GM21515 (cell line): ENCODE results near the gene TMEM131L.
"Not testable (repeated sequence)": the region's sequence is repeated elsewhere in the genome, so short reads cannot be mapped to it uniquely, and the experiment has no call there.

Experiments used
- ATAC-seq: cut with Tn5 transposase; IDR thresholded peaks from one replicate; pipeline ENCODE4 v1.9.1; 2021; ENCODE audit not compliant: unreplicated experiment

Gene TMEM131L

DNA sequence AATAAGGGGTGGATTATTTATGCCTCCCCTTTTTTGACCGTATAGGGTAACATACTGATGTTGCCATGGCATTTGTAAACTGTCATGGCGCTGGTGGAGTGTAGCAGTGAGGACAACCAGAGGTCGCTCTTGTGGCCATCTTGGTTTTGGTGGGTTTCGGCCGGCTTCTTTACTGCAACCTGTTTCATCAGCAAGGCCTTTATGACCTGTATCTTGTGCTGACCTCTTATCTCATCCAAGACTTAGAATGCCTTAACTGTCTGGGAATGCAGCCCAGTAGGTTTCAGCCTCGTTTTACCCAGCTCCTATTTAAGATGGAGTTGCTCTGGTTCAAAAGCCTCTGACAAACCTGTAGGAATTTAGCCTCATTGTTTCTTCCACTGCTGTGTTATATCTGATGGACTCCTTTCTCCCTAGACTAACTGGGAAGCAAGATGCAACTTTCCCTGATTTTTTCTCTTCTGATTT, 71.4 kb downstream of the TMEM131L start:
- ATAC-seq = no peak

DNA sequence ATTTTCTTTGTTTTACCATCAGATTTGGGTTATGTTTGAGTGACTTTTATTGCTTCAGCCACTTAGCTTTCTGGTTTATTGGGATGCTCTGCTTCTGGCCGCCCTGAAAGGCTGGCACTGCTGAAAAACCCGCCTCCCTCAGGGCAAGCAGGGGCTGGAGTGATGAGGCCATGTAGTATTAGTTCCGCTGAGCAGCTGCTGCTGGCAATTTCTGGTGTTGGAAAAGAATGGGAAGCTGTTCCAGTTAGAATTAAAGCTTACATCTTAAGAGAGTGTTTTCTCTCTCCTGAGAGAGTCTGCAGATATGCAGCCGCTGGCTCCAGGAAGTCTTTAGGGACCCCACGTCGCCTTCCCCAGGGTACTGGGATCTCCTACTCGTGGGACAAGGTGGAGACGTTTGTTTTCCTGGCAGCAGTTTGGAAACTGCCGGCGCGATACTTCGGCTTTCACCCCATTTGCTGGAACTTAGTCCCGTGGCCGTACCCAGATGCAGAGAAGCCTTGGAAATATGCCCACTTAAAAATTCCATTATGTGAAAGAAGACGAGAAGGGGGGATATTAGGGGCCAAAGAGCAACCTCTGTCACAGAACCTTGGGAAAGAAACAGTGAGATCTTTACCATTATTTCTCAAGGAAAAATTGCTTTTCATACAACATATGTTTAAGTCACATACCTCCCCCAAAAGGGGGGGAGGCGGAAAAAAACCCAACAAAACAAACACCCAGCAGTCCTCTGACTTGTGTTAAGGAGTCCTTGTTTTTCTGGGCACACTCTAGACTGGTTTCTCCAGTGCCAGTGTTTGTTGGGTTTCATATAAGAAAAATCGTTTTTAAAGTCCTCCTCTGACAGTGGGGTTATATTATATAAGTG, 72.6 kb downstream of the TMEM131L start:
- ATAC-seq = no peak

DNA sequence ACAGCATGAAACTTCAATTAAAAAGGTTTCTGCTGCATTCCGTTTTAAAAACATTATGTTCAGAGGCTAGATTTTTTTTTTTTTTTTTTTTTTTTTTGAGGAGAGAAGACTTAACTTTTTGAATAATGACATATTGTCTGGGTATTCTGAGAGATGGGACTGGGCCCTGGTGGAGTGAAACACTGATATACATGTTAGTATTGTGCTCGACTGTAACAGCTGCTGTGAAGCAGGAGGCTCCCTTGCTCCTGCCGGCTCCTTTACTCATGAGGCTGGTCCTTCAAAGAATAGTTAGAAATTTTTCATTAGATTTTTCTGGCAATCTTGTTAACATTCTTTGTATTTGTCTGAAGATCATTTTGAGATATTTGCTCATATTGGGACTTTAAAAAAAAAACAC, 73.3 kb downstream of the TMEM131L start:
- ATAC-seq = no peak

GRCh38 chr4:153541456-153542096, 75.4 kb downstream of the TMEM131L start:
- peak; percentile 63 for ATAC-seq

GRCh38 chr4:153542131-153542530, 76.0 kb downstream of the TMEM131L start:
- no peak for ATAC-seq

- ATAC-seq = no peak
Measured at GRCh38 chr4:153542834-153543233, 76.7 kb downstream of the TMEM131L start.

DNA sequence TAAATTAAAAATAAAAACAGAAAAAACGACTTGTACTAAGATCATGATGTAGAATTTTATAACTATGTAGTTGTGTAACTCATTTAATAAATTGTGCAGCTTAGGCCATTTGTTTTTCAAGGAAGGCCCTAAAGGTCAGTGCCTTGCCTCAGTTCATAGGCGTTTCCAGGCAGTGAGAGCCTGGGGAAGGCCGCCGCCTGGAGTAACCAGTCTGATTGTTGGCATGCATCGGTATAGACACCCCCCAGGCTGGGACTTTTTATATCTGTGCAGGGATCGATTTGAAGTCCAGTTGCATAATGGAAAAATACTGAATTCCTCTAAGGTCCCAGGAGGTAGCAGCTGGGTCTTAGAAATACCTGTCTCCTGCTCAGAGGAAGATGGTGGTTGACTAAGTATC, 77.2 kb downstream of the TMEM131L start:
- ATAC-seq = no peak

- no peak for ATAC-seq
Measured at GRCh38 chr4:153545822-153546221, 79.7 kb downstream of the TMEM131L start.

- ATAC-seq = no peak
Measured at GRCh38 chr4:153546280-153546679, 80.1 kb downstream of the TMEM131L start.

DNA sequence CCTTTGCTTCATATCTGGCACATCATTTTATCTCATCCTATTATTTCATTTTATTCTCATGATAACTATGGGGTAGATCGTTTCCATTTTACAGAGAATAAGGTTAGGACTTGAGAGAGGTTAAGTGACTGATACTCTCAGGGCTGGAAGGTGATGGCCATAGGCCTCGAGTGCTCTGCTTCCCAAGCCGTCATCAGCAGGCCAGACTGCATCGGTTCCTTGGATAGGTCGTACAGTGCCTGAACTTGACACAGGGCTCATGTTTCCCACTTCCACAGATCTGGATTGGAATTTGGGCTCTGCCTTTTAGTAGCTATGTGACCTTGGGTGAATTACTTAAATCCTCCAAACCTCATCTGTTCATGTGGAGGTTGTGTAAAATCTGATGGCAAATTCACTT, 81.4 kb downstream of the TMEM131L start:
- ATAC-seq = no peak

- ATAC-seq = not testable (repeated sequence)
Measured at GRCh38 chr4:153548907-153549306, 82.7 kb downstream of the TMEM131L start.

- no peak for ATAC-seq
Measured at GRCh38 chr4:153549405-153549804, 83.2 kb downstream of the TMEM131L start.

- ATAC-seq = no peak
Measured at GRCh38 chr4:153553155-153553818, 87.1 kb downstream of the TMEM131L start.

GRCh38 chr4:153553819-153554170, 87.6 kb downstream of the TMEM131L start:
- ATAC-seq = no peak

DNA sequence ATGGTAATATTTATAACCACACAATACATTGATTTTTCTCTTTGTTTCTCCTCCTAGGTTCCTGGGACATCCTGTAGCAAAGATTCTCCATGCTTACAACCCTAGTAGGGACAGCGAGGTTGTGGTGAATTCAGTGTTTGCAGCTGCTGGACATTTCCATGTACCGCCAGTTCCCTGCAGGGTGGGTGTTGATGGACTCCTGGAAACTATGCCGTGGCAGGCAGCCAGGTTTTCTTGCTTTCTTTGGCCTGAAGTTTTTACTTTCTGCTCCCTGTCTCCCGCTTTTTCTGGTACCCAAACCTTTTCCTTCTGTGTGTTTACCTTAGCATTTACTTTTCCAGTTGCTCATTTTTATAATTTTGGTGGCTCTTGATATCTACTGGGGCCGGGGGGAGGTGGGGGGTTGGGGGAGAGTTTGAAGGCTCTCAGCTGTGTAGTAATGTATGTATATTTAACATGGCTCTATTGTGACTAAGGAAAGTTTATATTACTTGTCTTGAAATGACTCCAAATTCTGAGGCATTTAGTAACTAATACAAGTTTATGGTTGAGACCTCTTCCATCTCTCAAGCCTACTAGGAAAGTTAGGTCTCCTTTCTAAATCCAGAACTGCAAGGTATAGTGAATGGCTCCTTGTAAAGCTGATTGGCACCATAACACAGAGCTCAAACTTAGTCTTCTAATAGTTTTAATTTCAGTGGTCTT, 89.7 kb downstream of the TMEM131L start:
- no peak for ATAC-seq

DNA sequence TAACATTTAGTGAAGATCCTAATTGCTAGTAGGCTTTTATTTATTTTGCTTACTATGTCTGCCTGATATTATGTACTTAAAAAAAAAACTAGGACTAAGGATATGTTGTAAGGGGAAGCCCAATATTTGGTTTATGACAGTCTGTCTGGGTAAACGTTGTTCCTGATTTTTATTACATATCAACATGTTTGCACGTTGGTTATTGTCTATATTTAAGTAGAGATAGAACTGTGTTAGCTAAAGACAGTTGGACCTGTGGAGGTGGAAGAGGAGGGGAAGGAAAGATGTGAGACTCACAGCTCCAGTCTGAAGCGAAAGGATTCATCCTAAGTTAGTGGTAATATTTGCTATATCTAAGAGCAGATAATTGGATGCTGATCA, 90.3 kb downstream of the TMEM131L start:
- ATAC-seq = no peak

DNA sequence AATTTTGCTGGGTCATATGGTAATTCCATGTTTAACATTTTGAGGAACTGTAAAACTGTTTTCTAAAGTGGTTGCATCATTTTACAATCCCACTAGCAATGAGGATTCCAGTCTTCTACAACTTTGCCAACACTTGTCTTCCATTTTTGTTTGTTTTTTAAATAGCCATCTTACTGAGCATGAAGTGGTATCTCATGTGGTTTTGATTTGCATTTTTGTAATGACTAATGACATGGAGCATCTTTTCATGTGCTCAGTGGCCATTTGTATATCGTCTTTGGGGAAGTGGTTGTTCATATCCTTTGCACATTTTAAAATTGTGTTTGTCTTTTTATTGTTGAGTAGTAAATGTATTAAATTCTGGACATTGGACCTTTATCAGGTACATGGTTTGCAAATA, 94.7 kb downstream of the TMEM131L start:
- no peak for ATAC-seq

- ATAC-seq = no peak
Measured at GRCh38 chr4:153564630-153565525, 98.7 kb downstream of the TMEM131L start.

GRCh38 chr4:153566631-153567150, 100.5 kb downstream of the TMEM131L start:
- ATAC-seq = no peak

DNA sequence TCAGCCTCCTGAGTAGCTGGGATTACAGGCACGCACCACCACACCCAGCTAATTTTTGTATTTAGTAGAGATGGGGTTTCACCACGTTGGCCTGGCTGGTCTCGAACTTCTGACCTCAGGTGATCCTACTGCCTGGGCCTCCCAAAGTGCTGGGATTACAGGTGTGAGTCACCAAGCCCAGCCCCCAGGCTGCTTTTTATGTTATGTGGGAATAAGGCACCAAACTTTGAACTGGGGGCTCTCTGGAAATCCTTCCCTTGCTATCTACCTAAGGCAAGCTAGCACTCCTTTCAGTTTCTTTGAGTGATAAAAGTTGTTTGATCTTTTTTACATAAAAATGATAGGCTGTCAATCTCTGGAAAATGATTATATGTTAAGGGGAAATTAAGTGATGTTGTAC, 101.5 kb downstream of the TMEM131L start:
- not testable (repeated sequence) for ATAC-seq
